ENCODE data around the gene APOE. TPM values are rescaled to one million over a fixed set of nuclear protein-coding genes. Genes with fewer than 3 reads are reported as not detected.

The APOE gene
- total RNA-seq, 6 experiments from 2014 or later, result 3,480 to 8,780 (median 4,667) TPM

- 43% methylated on average over 14 of the region's 22 CpGs for WGBS (ENCODE audit: insufficient coverage, low coverage, low lambda C conversion rate, missing lambda C conversion rate)
- no peak for TF ChIP-seq CTCF (IDR thresholded peaks at IDR 0.05)
- no peak for TF ChIP-seq POLR2A (IDR thresholded peaks at IDR 0.05)
- peak overlapping the region in 1 of 3 donors; percentile 33 for H3K27ac ChIP-seq
These were observed 29.7 kb upstream of the APOE start for GRCh38 chr19:44875666-44876451.

DNA sequence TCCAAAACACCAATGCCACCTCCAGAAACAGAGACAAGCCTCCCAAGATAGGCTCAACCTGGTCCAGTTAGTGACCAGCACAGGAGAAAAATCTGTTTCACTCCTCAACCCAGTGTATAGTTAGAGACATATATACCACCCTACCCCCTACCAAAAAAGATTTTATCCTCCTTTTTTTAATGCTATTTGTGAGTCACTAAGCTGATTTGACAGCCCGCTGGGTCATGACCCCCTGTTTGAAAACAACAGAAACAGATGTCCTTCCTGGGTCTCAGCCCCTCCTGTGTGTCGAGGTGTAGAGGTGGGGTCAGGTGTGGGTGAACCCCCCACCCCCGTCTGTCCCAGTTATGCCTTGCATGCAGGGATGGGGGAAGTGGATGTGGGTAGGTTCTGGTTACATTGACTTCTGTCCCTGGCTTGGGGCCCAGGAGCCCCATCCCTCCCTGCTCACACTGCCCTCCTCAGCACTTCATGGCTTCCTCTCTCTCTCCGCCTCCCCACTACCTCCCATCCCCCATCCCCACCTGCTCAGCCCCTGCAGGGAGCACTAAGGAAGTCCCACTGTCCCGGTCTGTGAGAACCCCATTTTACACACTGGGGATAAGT lies 28.6 kb upstream of the APOE start:
- no peak overlapping the region for H3K4me3 ChIP-seq
- no peaks in the 10 kb centered on the region for H3K4me1 ChIP-seq
- DNase-seq (no peak), ATAC-seq (peak in 2 of 4 donors; percentile 6 to 26)
- H3K27ac ChIP-seq, result no peak overlapping the region
- intact Hi-C loops (cut with DNase I), result no loop called here
- TF ChIP-seq POLR2A (IDR thresholded peaks at IDR 0.05), result no peak
- TF ChIP-seq CTCF (IDR thresholded peaks at IDR 0.05), result no peak
- no peaks in the 10 kb centered on the region for H3K9me3 ChIP-seq
- WGBS (ENCODE audit: insufficient coverage, low coverage, low lambda C conversion rate, missing lambda C conversion rate), result 63% methylated on average over 3 of the region's 5 CpGs
- H3K27me3 ChIP-seq, result no peaks in the 10 kb centered on the region
- H3K36me3 ChIP-seq, result peaks cover 0 to 57% (median 17%) of the 10 kb centered on the region in 4 donors

More at GRCh38 chr19:44875666-44876451, 29.7 kb upstream of the APOE start:
- no peak overlapping the region for H3K4me3 ChIP-seq
- ATAC-seq, result peak in 3 of 4 donors; percentile 5 to 26 (median 10)
- intact Hi-C loops (cut with DNase I), result no loop called here
- H3K9me3 ChIP-seq, result no peaks in the 10 kb centered on the region
- DNase-seq, result no peak
- peaks cover 0 to 60% (median 21%) of the 10 kb centered on the region in 4 donors for H3K36me3 ChIP-seq
- no peaks in the 10 kb centered on the region for H3K27me3 ChIP-seq
- no peaks in the 10 kb centered on the region for H3K4me1 ChIP-seq

DNA sequence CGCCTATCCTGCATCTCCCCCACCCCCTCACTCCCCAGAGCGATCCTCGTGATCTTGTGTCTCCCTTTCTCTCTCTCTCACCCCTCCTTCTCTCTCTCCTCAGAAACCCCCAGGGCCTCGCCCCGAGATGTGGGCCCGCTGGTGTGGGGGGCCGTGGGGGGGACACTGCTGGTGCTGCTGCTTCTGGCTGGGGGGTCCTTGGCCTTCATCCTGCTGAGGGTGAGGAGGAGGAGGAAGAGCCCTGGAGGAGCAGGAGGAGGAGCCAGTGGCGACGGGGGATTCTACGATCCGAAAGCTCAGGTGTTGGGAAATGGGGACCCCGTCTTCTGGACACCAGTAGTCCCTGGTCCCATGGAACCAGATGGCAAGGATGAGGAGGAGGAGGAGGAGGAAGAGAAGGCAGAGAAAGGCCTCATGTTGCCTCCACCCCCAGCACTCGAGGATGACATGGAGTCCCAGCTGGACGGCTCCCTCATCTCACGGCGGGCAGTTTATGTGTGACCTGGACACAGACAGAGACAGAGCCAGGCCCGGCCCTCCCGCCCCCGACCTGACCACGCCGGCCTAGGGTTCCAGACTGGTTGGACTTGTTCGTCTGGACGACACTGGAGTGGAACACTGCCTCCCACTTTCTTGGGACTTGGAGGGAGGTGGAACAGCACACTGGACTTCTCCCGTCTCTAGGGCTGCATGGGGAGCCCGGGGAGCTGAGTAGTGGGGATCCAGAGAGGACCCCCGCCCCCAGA lies 27.3 kb upstream of the APOE start:
- Histone ChIP-seq H3K36me3 (peaks cover 0 to 44% (median 12%) of the 10 kb centered on the region in 4 donors), H3K27me3 (no peaks in the 10 kb centered on the region), H3K4me1 (no peaks in the 10 kb centered on the region), H3K9me3 (no peaks in the 10 kb centered on the region), H3K4me3 (no peak overlapping the region), H3K27ac (no peak overlapping the region)
- intact Hi-C loops (cut with DNase I), result no loop called here
- no peak for ATAC-seq
- TF ChIP-seq POLR2A (IDR thresholded peaks at IDR 0.05) (no peak), CTCF (IDR thresholded peaks at IDR 0.05) (no peak)
- DNase-seq, result no peak
- WGBS (ENCODE audit: insufficient coverage, low coverage, low lambda C conversion rate, missing lambda C conversion rate), result 90% methylated on average over 16 of the region's 26 CpGs

GRCh38 chr19:44879309-44880065 lies 26.1 kb upstream of the APOE start:
- H3K36me3 ChIP-seq, result peaks cover 0 to 32% (median 7%) of the 10 kb centered on the region in 4 donors
- TF ChIP-seq CTCF (IDR thresholded peaks at IDR 0.05) (no peak), POLR2A (IDR thresholded peaks at IDR 0.05) (no peak)
- no peak for DNase-seq

More at GRCh38 chr19:44879309-44880065, 26.1 kb upstream of the APOE start:
- Histone ChIP-seq H3K27ac (no peak overlapping the region), H3K4me1 (no peaks in the 10 kb centered on the region), H3K27me3 (no peaks in the 10 kb centered on the region), H3K4me3 (no peak overlapping the region), H3K9me3 (no peaks in the 10 kb centered on the region)
- WGBS (ENCODE audit: insufficient coverage, low coverage, low lambda C conversion rate, missing lambda C conversion rate), result 75% methylated on average over 3 of the region's 18 CpGs
- intact Hi-C loops (cut with DNase I), result loop anchor here in 1 of 2 donors (10.0 kb wide), 1 partner anchor 185 kb away; no protein-coding TSS in a partner anchor
- peak in 2 of 4 donors; percentile 3 to 7 for ATAC-seq

Measured in right lobe of liver (tissue), 6 donors.